GM12878 (cell line): Measurements from ENCODE around the gene GRIA4. TPM values are rescaled to one million over a fixed set of nuclear protein-coding genes. Genes with fewer than 3 reads are reported as not detected.

ENCODE experiments used
- ATAC-seq: fragments of 200-7000 bp; cut with Tn5 transposase; 3 replicates; pipeline ENCODE4 v1.9.1; 2020; ENCODE audit warnings: mild to moderate bottlenecking, moderate library complexity
- BruUV-seq: library from RNA; stranded (reverse); fragments of 400-500 nt; replicated peaks from 2 replicates; lab custom pipeline; 2021; lab: Mats Ljungman, UMichigan
- CTCF ChIA-PET: fragments of 300-600 bp; sonication (Branson Sonifier 250); formaldehyde crosslinking; extraction: SDS; loops from one replicate; lab custom pipeline; 2021; ENCODE audit warnings: inconsistent platforms; lab: Yijun Ruan, JAX
- POLR2A ChIA-PET: fragments of 350-600 bp; formaldehyde crosslinking; extraction: SDS; loops from one replicate; lab custom pipeline; 2021; ENCODE audit warnings: inconsistent platforms; lab: Charles Lee
- RAD21 ChIA-PET: fragments of 300-600 bp; sonication (Branson Sonifier 250); formaldehyde crosslinking; loops from one replicate; lab custom pipeline; 2023; ENCODE audit warnings: antibody characterized with exemption; ENCODE audit not compliant: unreplicated experiment; lab: Charles Lee
- SMC1A ChIA-PET: fragments of 300-600 bp; sonication (Branson Sonifier 250); formaldehyde crosslinking; loops from one replicate; lab custom pipeline; 2023; ENCODE audit not compliant: unreplicated experiment, uncharacterized antibody; lab: Charles Lee
- DNase-seq: peaks from one replicate; pipeline ENCODE4 v3.0.0-alpha.2; 2011; ENCODE audit warnings: low read depth, low spot score
- FAIRE-seq: peaks from 3 replicates; lab custom pipeline; 2011; peaks lifted over from hg19 to GRCh38; lab: Jason Lieb, UNC
- H2AFZ ChIP-seq: 2 replicates; pipeline ENCODE4 v1.6.0; 2011; ENCODE audit warnings: low read depth, low read length, control low read depth; ENCODE audit not compliant: control insufficient read depth
- H3K27ac ChIP-seq: 2 replicates; pipeline ENCODE4 v1.5.1; 2011; ENCODE audit warnings: control low read depth; ENCODE audit not compliant: control insufficient read depth, insufficient read depth
- H3K27me3 ChIP-seq, 2 experiments: replicated peaks in 1 of 2; 2 replicates each; pipeline versions ENCODE4 v1.6.0 to v1.6.1; 2011; ENCODE audit warnings: low read length in 1 of 2; ENCODE audit not compliant: control insufficient read depth in 2 of 2, insufficient read depth in 2 of 2
- H3K36me3 ChIP-seq, 2 experiments: 2 replicates each; pipeline ENCODE4 v1.5.1; 2011; ENCODE audit warnings: low read length in 1 of 2; ENCODE audit not compliant: control insufficient read depth in 2 of 2, insufficient read depth in 2 of 2
- H3K4me1 ChIP-seq: 2 replicates; pipeline ENCODE4 v1.6.1; 2011; ENCODE audit warnings: mild to moderate bottlenecking, low read length, moderate library complexity, mixed read lengths; ENCODE audit not compliant: control insufficient read depth, insufficient read depth
- H3K4me2 ChIP-seq: 2 replicates; pipeline ENCODE4 v1.6.0; 2011; ENCODE audit warnings: control low read depth; ENCODE audit not compliant: control insufficient read depth, insufficient read depth
- H3K4me3 ChIP-seq: fragments of 200-600 bp; sonication (generic); 2 replicates; pipeline ENCODE4 v1.5.1; 2016
- H3K79me2 ChIP-seq: 2 replicates; pipeline ENCODE4 v1.6.0; 2011; ENCODE audit warnings: low read length; ENCODE audit not compliant: control insufficient read depth, insufficient read depth
- H3K9ac ChIP-seq: 2 replicates; pipeline ENCODE4 v1.8.0; 2011; ENCODE audit warnings: low read length, control low read depth, mixed read lengths; ENCODE audit not compliant: control insufficient read depth, insufficient read depth
- H3K9me3 ChIP-seq: replicated peaks from 3 replicates; pipeline ENCODE4 v1.5.1; 2011; ENCODE audit warnings: mild to moderate bottlenecking, low read length; ENCODE audit not compliant: control insufficient read depth, insufficient read depth
- H4K20me1 ChIP-seq: 2 replicates; pipeline ENCODE4 v1.6.0; 2011; ENCODE audit not compliant: control insufficient read depth, insufficient read depth
- ATF7 ChIP-seq: fragments of 450-650 bp; IDR thresholded peaks from 2 replicates; pipeline ENCODE4 v1.6.1; 2016; ENCODE audit warnings: low read depth, mild to moderate bottlenecking
- CHD2 ChIP-seq: IDR thresholded peaks from 2 replicates; pipeline ENCODE4 v1.6.1; 2011; ENCODE audit warnings: low read depth, low read length, improper control_type of control experiment, borderline replicate concordance
- EED ChIP-seq: sonication (generic); IDR thresholded peaks from 2 replicates; pipeline ENCODE4 v1.6.1; 2016; ENCODE audit warnings: antibody characterized with exemption, low read depth
- PAX5 ChIP-seq: IDR thresholded peaks from 2 replicates; pipeline ENCODE4 v1.6.1; 2011; ENCODE audit warnings: low read depth, low read length, borderline replicate concordance
- POLR2A ChIP-seq: IDR thresholded peaks from 2 replicates; pipeline ENCODE4 v1.6.1; 2011; ENCODE audit warnings: low read depth, mild to moderate bottlenecking, low read length
- RB1 ChIP-seq: fragments of 450-650 bp; formaldehyde crosslinking; IDR thresholded peaks from 2 replicates; pipeline ENCODE4 v1.6.1; 2017; ENCODE audit warnings: mild to moderate bottlenecking, borderline replicate concordance
- TBL1XR1 ChIP-seq: IDR thresholded peaks from 2 replicates; pipeline ENCODE4 v1.6.1; 2012; ENCODE audit warnings: low read depth, low read length, improper control_type of control experiment
- WGBS: methylation state at CpG from one replicate; pipeline ENCODE4 v1.1.6; 2016; ENCODE audit warnings: low lambda C conversion rate; ENCODE audit not compliant: insufficient replicate concordance, insufficient coverage; ENCODE audit errors: missing lambda C conversion rate; 5-methylcytosine and 5-hydroxymethylcytosine counted together
- in situ Hi-C: fragments of 300-500 bp; cut with MboI; formaldehyde crosslinking; loops from 9 replicates; pipeline ENCODE4 v1.14.3; 2018; ENCODE audit warnings: mixed read lengths
- intact Hi-C: fragments of 100-400 bp; cut with micrococcal nuclease; formaldehyde crosslinking; loops from one replicate; pipeline ENCODE4 v1.14.2; 2022; ENCODE audit not compliant: unreplicated experiment
- polyA plus RNA-seq, 11 experiments: library from polyadenylated mRNA; depleted of rRNA in 4 of 11; unstranded in 6 of 11; stranded (reverse) in 5 of 11; fragments of >200 nt; fragmentation: Nextera tagmentation in 4 of 11; fragmentation: Illumina TruSeq in 1 of 11; extraction: Ambion mirVana in 4 of 11; extraction: Trizol in 1 of 11; gene quantifications; 1 replicate in 1 of 11; 2 replicates in 10 of 11; pipeline versions ENCODE4 v1.2.1 to v1.2.3, GENCODE V29; 2011 to 2016; ENCODE audit warnings: inconsistent platforms in 2 of 11, missing spikeins in 2 of 11, low read depth in 1 of 11
- total RNA-seq, 4 experiments: library from RNA; depleted of rRNA in 3 of 4; stranded (reverse); fragments of >200 nt in 3 of 4; fragmentation: Illumina TruSeq in 1 of 4; extraction: Trizol in 1 of 4; gene quantifications; 2 replicates each; pipeline versions ENCODE4 v1.2.1 to v1.2.3, GENCODE V29; 2013 to 2021
- TF ChIP-seq, protein P1 (sequence below): fragments of 450-650 bp; formaldehyde crosslinking; IDR thresholded peaks from 2 replicates; pipeline ENCODE4 v1.4.0; 2020; ENCODE audit warnings: mild to moderate bottlenecking, moderate library complexity
- TF ChIP-seq, protein P2 (sequence below), 3 experiments: IDR thresholded peaks in 2 of 3; conservative IDR thresholded peaks in 1 of 3; 2 replicates each; pipeline ENCODE4 v1.5.1; 2011; ENCODE audit warnings: low read depth in 3 of 3, low read length in 3 of 3, mild to moderate bottlenecking in 3 of 3, control low read depth in 2 of 3, moderate library complexity in 2 of 3, inconsistent platforms in 1 of 3, mixed read lengths in 1 of 3; ENCODE audit not compliant: control insufficient read depth in 2 of 3, insufficient read depth in 1 of 3; ENCODE audit errors: extremely low read depth in 1 of 3

The GRIA4 gene
- total and polyA plus RNA-seq, 10 of the 15 experiments (the other 5 are each of a cell fraction or from before 2014, with no cell fraction given), result 0.04 TPM; not detected in 9

DNA sequence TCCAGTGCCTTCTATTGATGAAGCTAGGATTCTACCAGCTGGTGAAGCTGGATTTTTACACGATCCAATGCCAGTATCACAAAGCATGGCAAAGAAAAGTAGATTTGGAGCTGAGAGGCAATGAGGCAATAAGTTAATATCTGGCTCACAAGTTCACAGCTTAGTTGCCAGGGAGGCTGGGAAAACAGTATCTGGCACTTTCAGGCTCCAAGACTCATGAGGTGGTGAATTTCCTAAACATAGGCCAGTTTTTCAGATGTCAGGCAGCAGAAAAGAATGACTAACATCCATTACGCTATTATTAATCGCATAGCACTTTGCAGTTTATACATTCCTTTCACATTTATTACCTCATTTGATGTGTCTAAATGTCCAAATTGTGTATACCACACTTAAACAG, 122.7 kb downstream of the GRIA4 start (continued):
- TF ChIP-seq TBL1XR1, result no peak

DNA sequence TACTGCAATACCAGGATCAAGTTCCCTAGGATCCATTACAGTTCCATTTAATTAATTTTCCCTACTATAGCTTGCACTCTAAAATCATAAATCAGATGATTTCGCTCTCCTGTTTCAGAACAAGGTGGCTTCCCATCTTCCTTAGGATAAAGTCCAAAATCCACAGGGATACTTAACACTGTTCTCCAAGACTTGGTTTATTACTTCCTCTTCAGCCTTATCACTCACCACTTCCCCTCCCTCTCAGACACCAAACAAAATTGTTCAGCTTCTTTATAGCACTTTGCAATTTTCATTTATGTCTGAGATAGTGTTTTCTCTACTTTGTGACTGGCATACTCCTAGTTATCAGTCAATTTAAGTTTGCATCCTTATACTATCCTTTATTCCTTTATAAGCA, 124.6 kb downstream of the GRIA4 start:
- H2AFZ ChIP-seq, result no peak overlapping the region
- H3K27me3 ChIP-seq, result no peaks in the 10 kb centered on the region
- H3K79me2 ChIP-seq, result no peaks in the 10 kb centered on the region
- no peaks in the 10 kb centered on the region for H3K36me3 ChIP-seq
- ATAC-seq (no peak), DNase-seq (no peak), FAIRE-seq (no peak)
- ChIA-PET POLR2A (no interaction called here), SMC1A (interaction anchor here (0.7 kb wide), 1 partner anchor 281 kb away, joined by 3 read pairs; no protein-coding TSS in a partner anchor), CTCF (no interaction called here), RAD21 (no interaction called here)
- no peak overlapping the region for H3K4me3 ChIP-seq
- H3K9ac ChIP-seq, result no peak overlapping the region
- in situ Hi-C loops, result no loop called here
- TF ChIP-seq, protein P1, sequence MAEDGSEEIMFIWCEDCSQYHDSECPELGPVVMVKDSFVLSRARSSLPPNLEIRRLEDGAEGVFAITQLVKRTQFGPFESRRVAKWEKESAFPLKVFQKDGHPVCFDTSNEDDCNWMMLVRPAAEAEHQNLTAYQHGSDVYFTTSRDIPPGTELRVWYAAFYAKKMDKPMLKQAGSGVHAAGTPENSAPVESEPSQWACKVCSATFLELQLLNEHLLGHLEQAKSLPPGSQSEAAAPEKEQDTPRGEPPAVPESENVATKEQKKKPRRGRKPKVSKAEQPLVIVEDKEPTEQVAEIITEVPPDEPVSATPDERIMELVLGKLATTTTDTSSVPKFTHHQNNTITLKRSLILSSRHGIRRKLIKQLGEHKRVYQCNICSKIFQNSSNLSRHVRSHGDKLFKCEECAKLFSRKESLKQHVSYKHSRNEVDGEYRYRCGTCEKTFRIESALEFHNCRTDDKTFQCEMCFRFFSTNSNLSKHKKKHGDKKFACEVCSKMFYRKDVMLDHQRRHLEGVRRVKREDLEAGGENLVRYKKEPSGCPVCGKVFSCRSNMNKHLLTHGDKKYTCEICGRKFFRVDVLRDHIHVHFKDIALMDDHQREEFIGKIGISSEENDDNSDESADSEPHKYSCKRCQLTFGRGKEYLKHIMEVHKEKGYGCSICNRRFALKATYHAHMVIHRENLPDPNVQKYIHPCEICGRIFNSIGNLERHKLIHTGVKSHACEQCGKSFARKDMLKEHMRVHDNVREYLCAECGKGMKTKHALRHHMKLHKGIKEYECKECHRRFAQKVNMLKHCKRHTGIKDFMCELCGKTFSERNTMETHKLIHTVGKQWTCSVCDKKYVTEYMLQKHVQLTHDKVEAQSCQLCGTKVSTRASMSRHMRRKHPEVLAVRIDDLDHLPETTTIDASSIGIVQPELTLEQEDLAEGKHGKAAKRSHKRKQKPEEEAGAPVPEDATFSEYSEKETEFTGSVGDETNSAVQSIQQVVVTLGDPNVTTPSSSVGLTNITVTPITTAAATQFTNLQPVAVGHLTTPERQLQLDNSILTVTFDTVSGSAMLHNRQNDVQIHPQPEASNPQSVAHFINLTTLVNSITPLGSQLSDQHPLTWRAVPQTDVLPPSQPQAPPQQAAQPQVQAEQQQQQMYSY (CRISPR knock-in tag), result no peak
- TF ChIP-seq EED, result no peak
- no peak for TF ChIP-seq RB1
- TF ChIP-seq POLR2A, result no peak
- TF ChIP-seq PAX5, result no peak
- TF ChIP-seq CHD2, result no peak
- no peak for TF ChIP-seq ATF7
- TF ChIP-seq, protein P2, sequence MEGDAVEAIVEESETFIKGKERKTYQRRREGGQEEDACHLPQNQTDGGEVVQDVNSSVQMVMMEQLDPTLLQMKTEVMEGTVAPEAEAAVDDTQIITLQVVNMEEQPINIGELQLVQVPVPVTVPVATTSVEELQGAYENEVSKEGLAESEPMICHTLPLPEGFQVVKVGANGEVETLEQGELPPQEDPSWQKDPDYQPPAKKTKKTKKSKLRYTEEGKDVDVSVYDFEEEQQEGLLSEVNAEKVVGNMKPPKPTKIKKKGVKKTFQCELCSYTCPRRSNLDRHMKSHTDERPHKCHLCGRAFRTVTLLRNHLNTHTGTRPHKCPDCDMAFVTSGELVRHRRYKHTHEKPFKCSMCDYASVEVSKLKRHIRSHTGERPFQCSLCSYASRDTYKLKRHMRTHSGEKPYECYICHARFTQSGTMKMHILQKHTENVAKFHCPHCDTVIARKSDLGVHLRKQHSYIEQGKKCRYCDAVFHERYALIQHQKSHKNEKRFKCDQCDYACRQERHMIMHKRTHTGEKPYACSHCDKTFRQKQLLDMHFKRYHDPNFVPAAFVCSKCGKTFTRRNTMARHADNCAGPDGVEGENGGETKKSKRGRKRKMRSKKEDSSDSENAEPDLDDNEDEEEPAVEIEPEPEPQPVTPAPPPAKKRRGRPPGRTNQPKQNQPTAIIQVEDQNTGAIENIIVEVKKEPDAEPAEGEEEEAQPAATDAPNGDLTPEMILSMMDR (IDR thresholded peaks at IDR 0.05 in 2 of 3, conservative IDR thresholded peaks at IDR 0.05 in 1 of 3; ENCODE audit: control insufficient read depth in 2 of 3, extremely low read depth in 1 of 3, insufficient read depth in 1 of 3, low read depth in 3 of 3, low read length in 3 of 3), result no peak
- no peak overlapping the region for H3K4me2 ChIP-seq
- 12% methylated on average over 1 of the region's 1 CpG for WGBS
- H3K4me1 ChIP-seq, result no peaks in the 10 kb centered on the region
- intact Hi-C loops, result no loop called here
- H4K20me1 ChIP-seq, result no peaks in the 10 kb centered on the region
- no peak overlapping the region for H3K27ac ChIP-seq
- no peaks in the 10 kb centered on the region for H3K9me3 ChIP-seq
- no TSS peak for BruUV-seq
